ENCODE data around the gene TTLL4.
A peak's percentile ranks its signal among the peaks of the same experiment; 100 is the strongest.

TTLL4 gene

GRCh38 chr2:218711550-218711929, 905 bp downstream of the TTLL4 start:
- Histone ChIP-seq H4K20me1 (ENCODE audit: insufficient read depth, low read length) (no peaks in the 10 kb centered on the region), H3K9ac (ENCODE audit: low read length) (peak overlapping the region; percentile 85), H3K27ac (ENCODE audit: low read depth, low read length, poor library complexity, severe bottlenecking) (peak overlapping the region; percentile 52), H3K4me2 (ENCODE audit: low read length) (peak overlapping the region; percentile 90), H3K27me3 (ENCODE audit: insufficient read depth, low read length) (no peaks in the 10 kb centered on the region), H2AFZ (ENCODE audit: low read length) (no peak overlapping the region), H3K4me1 (ENCODE audit: insufficient read depth, low read length, severe bottlenecking) (peaks cover 30% of the 10 kb centered on the region), H3K79me2 (ENCODE audit: insufficient read depth, low read length) (peaks cover 33% of the 10 kb centered on the region), H3K9me2 (ENCODE audit: low read depth, low read length) (no peaks in the 10 kb centered on the region), H3K4me3 (ENCODE audit: low read depth, low read length, poor library complexity, severe bottlenecking) (peak overlapping the region; percentile 80), H3F3A (ENCODE audit: insufficient read depth, low read length) (no peaks in the 10 kb centered on the region), H3K9me3 (ENCODE audit: low read length) (no peaks in the 10 kb centered on the region), H3K36me3 (ENCODE audit: insufficient read depth, low read length) (peaks cover 12% of the 10 kb centered on the region)
- TF ChIP-seq CTCF (IDR thresholded peaks at IDR 0.05; ENCODE audit: low read length), result no peak
- no peak for TF ChIP-seq EZH2 (IDR thresholded peaks at IDR 0.05; ENCODE audit: borderline replicate concordance, low read length)

GRCh38 chr2:218713922-218714321, 3.3 kb downstream of the TTLL4 start:
- Histone ChIP-seq H3K9me2 (ENCODE audit: low read depth, low read length) (no peaks in the 10 kb centered on the region), H3F3A (ENCODE audit: insufficient read depth, low read length) (no peaks in the 10 kb centered on the region), H3K79me2 (ENCODE audit: insufficient read depth, low read length) (peaks cover 33% of the 10 kb centered on the region)

GRCh38 chr2:218716070-218716469, 5.4 kb downstream of the TTLL4 start:
- no peaks in the 10 kb centered on the region for H3K9me2 ChIP-seq (ENCODE audit: low read depth, low read length)
- no peaks in the 10 kb centered on the region for H3K9me3 ChIP-seq (ENCODE audit: low read length)
- H2AFZ ChIP-seq (ENCODE audit: low read length), result no peak overlapping the region
- no peaks in the 10 kb centered on the region for H3K27me3 ChIP-seq (ENCODE audit: insufficient read depth, low read length)
- no peaks in the 10 kb centered on the region for H4K20me1 ChIP-seq (ENCODE audit: insufficient read depth, low read length)
- H3K36me3 ChIP-seq (ENCODE audit: insufficient read depth, low read length), result peaks cover 21% of the 10 kb centered on the region
- peaks cover 30% of the 10 kb centered on the region for H3K4me1 ChIP-seq (ENCODE audit: insufficient read depth, low read length, severe bottlenecking)
- no peak overlapping the region for H3K9ac ChIP-seq (ENCODE audit: low read length)
- no peak overlapping the region for H3K4me3 ChIP-seq (ENCODE audit: low read depth, low read length, poor library complexity, severe bottlenecking)
- H3K79me2 ChIP-seq (ENCODE audit: insufficient read depth, low read length), result peaks cover 38% of the 10 kb centered on the region
- no peak for TF ChIP-seq CTCF (IDR thresholded peaks at IDR 0.05; ENCODE audit: low read length)
- TF ChIP-seq EZH2 (IDR thresholded peaks at IDR 0.05; ENCODE audit: borderline replicate concordance, low read length), result no peak
- H3K27ac ChIP-seq (ENCODE audit: low read depth, low read length, poor library complexity, severe bottlenecking), result no peak overlapping the region
- H3F3A ChIP-seq (ENCODE audit: insufficient read depth, low read length), result no peaks in the 10 kb centered on the region
- no peak overlapping the region for H3K4me2 ChIP-seq (ENCODE audit: low read length)

More at GRCh38 chr2:218713922-218714321, 3.3 kb downstream of the TTLL4 start:
- Histone ChIP-seq H4K20me1 (ENCODE audit: insufficient read depth, low read length) (no peaks in the 10 kb centered on the region), H3K27ac (ENCODE audit: low read depth, low read length, poor library complexity, severe bottlenecking) (no peak overlapping the region), H2AFZ (ENCODE audit: low read length) (no peak overlapping the region), H3K9ac (ENCODE audit: low read length) (no peak overlapping the region), H3K4me1 (ENCODE audit: insufficient read depth, low read length, severe bottlenecking) (peaks cover 30% of the 10 kb centered on the region), H3K4me2 (ENCODE audit: low read length) (peak overlapping the region; percentile 28; the same call in 1 of the 2 replicates), H3K36me3 (ENCODE audit: insufficient read depth, low read length) (peaks cover 21% of the 10 kb centered on the region), H3K9me3 (ENCODE audit: low read length) (no peaks in the 10 kb centered on the region), H3K4me3 (ENCODE audit: low read depth, low read length, poor library complexity, severe bottlenecking) (no peak overlapping the region), H3K27me3 (ENCODE audit: insufficient read depth, low read length) (no peaks in the 10 kb centered on the region)
- TF ChIP-seq CTCF (IDR thresholded peaks at IDR 0.05; ENCODE audit: low read length) (no peak), EZH2 (IDR thresholded peaks at IDR 0.05; ENCODE audit: borderline replicate concordance, low read length) (no peak)
